GM12873 (cell line): Measurements from ENCODE around the gene DCP1A.

Experiments
- TF ChIP-seq, protein P1 (sequence below): IDR thresholded peaks from 2 replicates; pipeline ENCODE4 v1.5.1; 2012; ENCODE audit warnings: low read depth, mild to moderate bottlenecking, moderate library complexity, low read length, control low read depth; ENCODE audit not compliant: insufficient read depth; ENCODE audit errors: missing control alignments

DCP1A gene

DNA sequence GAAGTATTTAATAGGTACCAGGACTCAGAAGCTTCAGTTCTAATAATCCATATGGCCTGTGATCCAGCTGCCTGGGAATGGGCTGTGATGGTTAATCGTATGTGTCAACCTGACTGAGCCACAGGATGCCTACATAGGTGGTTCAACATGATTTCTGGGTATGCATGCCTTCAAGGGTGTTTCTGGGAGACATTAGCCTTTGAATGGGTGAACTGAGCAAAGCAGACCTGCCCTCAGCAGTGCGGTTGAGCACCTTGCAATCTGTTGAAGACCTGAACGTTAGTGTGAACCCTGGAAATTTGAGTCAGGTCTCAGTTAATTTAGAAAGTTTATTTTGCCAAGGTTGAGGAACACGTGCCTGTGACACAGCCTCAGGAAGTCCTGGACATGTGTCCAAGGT is 68.7 kb downstream of the DCP1A start:
- TF ChIP-seq, protein P1, sequence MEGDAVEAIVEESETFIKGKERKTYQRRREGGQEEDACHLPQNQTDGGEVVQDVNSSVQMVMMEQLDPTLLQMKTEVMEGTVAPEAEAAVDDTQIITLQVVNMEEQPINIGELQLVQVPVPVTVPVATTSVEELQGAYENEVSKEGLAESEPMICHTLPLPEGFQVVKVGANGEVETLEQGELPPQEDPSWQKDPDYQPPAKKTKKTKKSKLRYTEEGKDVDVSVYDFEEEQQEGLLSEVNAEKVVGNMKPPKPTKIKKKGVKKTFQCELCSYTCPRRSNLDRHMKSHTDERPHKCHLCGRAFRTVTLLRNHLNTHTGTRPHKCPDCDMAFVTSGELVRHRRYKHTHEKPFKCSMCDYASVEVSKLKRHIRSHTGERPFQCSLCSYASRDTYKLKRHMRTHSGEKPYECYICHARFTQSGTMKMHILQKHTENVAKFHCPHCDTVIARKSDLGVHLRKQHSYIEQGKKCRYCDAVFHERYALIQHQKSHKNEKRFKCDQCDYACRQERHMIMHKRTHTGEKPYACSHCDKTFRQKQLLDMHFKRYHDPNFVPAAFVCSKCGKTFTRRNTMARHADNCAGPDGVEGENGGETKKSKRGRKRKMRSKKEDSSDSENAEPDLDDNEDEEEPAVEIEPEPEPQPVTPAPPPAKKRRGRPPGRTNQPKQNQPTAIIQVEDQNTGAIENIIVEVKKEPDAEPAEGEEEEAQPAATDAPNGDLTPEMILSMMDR, result no peak

DNA sequence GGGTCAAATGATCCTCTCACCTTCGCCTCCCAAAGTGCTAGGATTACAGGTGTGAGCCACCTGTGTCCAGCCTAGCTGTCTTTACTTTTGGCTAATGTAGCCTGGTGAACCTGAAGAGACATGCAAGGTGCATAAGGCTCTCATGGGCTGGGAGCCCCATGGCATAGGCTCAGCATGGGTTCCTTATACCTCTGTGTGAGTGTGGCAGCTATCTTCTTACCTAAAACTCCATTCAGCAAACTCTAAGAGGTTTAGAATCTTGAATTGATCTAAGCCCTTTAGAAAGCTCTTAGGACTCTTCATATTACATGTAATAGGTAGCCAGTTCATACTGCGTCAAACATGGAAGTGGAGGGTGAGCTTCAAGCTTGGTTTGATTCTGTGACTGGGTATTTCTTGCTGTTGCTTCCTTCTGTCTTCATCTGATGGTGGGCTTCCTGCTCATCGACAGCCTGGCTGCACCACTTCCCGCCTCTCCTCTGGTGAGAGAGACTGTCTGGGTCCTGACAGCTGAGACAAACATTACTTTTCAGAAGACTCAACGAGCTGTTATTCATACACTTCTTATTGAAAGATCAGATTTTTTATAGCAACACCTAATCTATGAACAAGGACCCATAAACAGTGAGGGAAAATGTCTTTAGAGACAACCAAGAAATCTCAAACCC is 72.3 kb downstream of the DCP1A start:
- TF ChIP-seq, protein P1, result no peak

DNA sequence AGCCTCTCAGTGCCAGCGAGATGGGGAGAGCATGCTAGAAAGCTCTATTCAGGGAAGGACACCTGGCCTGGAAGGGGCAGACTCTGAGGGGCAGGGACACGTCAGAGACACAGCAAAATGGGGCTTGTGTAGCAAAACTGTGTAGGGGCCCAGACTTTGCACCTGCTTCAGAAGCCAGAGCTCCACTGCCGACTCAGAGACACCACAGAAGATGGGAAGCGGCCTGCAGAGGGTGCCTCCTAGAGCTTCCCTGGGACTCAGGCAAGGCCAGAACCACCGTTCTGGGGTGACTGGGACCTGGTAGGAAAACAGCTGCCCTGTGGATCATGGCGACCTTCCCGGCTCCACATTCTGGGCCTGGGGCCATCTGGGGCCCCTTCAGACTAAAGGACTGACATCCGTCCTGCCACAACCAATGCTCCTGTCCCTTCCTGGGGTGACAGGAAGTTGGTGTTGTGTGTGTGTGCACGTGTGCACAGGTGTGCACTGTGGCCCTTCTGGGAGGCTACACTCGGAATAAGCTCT is 74.1 kb downstream of the DCP1A start:
- TF ChIP-seq, protein P1, result no peak

DNA sequence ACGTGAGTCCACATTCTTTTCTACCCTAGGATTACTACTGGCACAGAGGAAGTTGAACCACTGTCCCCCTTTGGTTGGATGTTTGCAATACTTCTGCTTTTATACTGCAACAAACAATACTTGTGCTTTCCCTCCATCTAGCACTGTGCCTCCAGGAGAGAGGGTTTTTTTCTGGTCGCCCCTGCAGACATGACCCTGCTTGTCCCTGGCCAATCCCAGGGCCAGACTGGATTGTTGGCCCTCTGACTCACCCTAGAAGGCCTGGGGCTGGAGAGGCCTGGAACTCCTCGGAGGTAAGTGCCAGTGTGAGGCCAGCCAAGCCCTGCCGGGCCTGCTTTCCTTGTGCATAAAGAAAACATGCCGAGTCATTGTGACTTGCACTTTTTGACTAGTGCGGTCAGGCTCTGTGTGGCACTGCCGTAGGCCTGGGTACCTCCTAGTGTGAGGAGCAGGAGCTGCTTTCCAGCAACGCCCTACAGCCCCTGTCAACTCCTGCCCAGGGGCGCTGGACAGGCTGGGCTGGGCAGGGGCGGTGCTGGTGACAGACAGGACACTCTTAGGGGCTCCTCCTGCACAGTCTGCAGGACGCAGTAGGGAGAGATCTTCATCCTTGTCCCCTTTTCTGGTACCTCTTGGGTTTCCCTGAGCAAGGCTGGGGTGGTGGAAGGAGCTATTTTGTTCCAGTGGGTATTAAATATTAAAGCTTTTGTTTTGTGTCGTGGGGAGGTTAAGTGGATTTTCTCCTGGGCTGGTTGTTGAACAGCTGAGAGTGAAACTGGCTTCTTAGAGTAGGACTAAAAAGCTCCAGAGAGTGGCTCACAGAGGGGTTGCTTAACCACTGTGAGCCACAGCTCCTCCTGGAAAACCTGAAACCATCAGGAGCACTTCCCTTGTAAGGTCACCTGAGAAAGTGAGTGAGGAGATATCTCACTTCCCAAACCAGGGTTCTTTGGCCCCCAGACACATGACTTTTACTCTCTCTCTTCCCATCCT is 77.2 kb downstream of the DCP1A start:
- TF ChIP-seq, protein P1, result no peak

DNA sequence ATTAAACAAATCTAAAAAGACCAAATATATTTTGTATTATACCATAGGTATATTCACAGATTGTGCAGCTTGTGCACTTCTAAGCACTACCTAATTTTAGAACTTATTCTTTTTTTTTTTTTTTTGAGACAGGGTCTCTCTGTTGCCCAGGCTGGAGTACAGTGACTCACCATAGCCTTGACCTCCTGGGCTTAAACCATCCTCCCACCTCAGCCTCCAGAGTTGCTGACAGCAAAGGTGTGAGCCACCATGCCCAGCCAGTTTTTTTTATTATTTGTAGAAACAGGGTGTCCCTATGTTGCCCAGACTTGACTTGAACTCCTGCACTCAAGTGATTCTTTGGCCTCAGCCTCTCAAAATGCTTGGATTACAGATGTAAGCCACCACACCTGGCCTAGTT is 79.6 kb downstream of the DCP1A start:
- TF ChIP-seq, protein P1, result no peak

DNA sequence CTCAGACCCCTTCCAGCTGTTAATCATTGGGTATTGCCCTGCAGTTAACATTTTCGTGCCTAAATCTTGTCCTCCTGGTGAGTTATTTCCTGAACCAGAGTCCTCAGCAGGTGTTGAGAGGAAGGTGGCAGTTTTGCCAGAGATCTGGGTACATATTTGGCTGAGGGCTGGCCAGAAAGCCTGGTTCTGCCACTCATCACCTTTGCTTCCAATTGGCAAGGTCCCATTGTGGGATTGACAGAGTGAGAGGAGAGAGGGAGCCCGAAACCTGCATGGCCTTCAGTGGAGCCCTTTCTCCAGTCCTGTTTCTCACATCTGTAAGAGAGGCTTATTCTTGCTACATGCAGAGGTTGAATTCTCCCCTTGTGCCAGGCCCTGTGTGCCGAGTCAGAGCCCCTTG is 82.6 kb downstream of the DCP1A start:
- TF ChIP-seq, protein P1, result no peak

DNA sequence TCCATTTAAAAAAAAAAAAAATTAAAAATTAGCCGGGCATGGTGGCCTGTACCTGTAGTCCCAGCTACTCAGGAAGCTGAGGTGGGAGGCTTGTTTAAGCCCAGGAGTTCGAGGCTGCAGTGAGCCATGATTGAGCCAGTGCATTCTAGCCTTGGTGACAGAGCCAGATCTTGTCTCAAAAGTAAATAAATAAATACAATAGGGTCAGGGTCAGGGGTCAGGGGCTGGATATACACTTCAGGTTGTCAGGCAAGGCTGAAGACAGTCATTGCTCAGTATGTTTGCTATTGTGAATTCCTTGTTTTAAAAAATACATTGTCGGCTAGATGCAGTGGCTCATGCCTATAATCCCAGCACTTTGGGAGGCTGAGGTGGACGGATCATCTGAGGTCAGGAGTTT is 83.4 kb downstream of the DCP1A start:
- TF ChIP-seq, protein P1, result no peak
